Kasumi-1 (cell line): ENCODE measurements around the gene MGRN1.
A peak's percentile ranks its signal among the peaks of the same experiment; 100 is the strongest.
"Not testable (repeated sequence)": the region's sequence is repeated elsewhere in the genome, so short reads cannot be mapped to it uniquely, and the experiment has no call there.

Source experiments
- DNase-seq, 2 experiments: peaks; one replicate each; lab custom pipeline; 2025; lab: John Stamatoyannopoulos, UW

The MGRN1 gene

GRCh38 chr16:4733211-4733742 is 108.7 kb downstream of the MGRN1 start:
- DNase-seq, result no peak

DNA sequence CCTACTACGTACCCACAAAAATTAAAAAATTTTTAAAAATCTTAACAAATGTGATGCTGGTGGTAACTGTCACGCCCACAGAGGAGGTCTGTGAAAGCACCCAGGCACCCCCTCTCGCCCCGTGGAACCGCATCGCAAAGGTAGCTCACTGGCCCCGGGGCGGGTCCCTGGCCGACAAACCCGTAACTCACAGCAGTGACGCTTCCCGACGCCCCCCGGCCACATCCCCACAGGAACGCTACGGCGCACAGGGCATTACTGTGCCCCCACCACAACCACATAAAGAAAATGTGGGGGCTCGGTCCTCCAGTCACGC is 109.1 kb downstream of the MGRN1 start:
- DNase-seq, result no peak

GRCh38 chr16:4734063-4734729 is 109.6 kb downstream of the MGRN1 start, which contains the start of the genes ANKS3 and DNAAF8:
TSS of gene ANKS3 (minus strand) at chr16:4734271. CDS start at chr16:4730149, 4,122 bp downstream.
TSS of gene DNAAF8 (plus strand) at chr16:4734537. CDS start at chr16:4736515, 1,978 bp downstream.
- peak; percentile 40 to 47 for DNase-seq

DNA sequence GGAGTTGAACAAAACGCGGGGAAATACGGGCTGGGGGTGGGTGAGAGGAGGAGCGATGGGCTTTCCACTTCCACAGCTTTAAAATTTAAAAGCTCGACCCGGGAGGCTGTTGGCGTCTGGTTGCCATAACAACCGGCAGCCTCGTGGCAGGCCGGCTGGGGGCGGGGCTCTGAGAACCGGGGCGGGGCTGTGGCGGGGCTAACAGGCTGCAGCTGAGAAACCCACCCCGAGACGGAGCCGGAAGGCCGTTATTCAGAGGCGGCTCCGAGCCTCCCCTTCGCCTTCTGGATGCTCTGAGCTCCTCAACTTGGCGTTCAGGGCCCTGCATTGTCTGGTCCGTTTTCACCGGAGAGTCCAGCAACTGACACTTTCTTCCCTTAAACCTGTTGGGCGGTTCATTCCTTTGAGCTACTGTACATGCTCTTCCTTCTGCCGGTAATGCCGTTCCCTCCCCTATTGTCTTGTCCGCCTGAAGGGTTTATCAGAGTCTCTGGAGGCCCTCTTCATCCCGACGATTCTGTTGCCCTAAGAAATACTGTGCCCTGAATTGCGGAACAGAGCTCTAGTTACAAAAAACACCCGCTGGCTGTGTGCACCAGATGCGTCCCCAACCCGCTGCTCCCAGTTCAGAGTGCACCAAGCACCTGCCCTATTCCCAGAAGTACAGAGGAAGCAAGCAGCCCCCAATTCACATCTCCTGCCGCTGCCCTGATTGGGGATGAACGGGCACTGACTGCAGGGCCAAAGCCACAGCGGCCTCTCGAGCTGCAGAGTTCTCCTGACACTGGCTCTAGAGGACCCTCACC is 110.3 kb downstream of the MGRN1 start:
- DNase-seq, result peak; percentile 51 to 54

DNA sequence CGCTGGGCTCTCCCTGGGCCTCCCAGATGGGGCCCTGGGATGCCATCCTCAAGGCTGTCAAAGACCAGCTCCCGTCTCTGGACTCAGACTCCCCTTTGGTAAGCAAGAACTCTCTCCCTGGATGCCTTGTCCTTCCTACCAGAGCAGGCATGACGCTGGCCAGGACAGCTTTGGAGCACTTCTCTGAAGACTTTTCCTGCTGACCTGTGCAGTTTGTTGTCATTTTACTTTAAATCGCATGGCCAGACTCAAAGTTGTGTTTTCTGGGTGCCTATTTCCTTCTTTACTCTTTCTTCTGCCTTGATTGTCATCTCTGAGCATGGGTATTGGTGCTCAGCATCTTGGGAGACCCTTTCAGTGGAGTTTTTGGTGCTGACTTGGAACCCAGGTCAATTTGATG is 111.9 kb downstream of the MGRN1 start:
- no peak for DNase-seq

- no peak for DNase-seq
Observed at GRCh38 chr16:4737545-4737944, 112.9 kb downstream of the MGRN1 start.

GRCh38 chr16:4738370-4738769 is 113.7 kb downstream of the MGRN1 start:
- not testable (repeated sequence) for DNase-seq
